ENCODE data around the gene AGPS. TPM values are rescaled to one million over a fixed set of nuclear protein-coding genes. Genes with fewer than 3 reads are reported as not detected.

Gene AGPS
- total and polyA plus RNA-seq, 4 donors: 5.3 to 35.8 (median 16.0) TPM

- Histone ChIP-seq H3K27ac (ENCODE audit: low read depth in 1 of 2, low read length in 2 of 2) (no peak overlapping the region), H3K36me3 (ENCODE audit: control insufficient read depth in 1 of 2, insufficient read depth in 2 of 2, low read length in 1 of 2) (no peaks in the 10 kb centered on the region), H3K4me3 (ENCODE audit: low read length in 2 of 2) (no peak overlapping the region), H3K9me3 (ENCODE audit: control insufficient read depth, low read length) (no peaks in the 10 kb centered on the region), H3K4me1 (ENCODE audit: control insufficient read depth in 1 of 2, insufficient read depth in 2 of 2, low read length in 2 of 2) (no peaks in the 10 kb centered on the region), H3K27me3 (ENCODE audit: control insufficient read depth in 1 of 2, insufficient read depth in 2 of 2, low read length in 1 of 2) (no peaks in the 10 kb centered on the region)
- 55 to 62% methylated on average over 2 of the region's 2 CpGs for WGBS, 2 donors
- intact Hi-C loops (cut with DNase I): no loop called here
- ATAC-seq (ENCODE audit: low FRiP score) (no peak), DNase-seq (no peak)
Measured at GRCh38 chr2:177556153-177556552, 163.6 kb downstream of the AGPS start.

- WGBS, 2 donors: 91 to 95% methylated on average over 1 of the region's 1 CpG
- Histone ChIP-seq H3K9me3 (ENCODE audit: control insufficient read depth, low read length) (no peaks in the 10 kb centered on the region), H3K4me1 (ENCODE audit: control insufficient read depth in 1 of 2, insufficient read depth in 2 of 2, low read length in 2 of 2) (no peaks in the 10 kb centered on the region), H3K4me3 (ENCODE audit: low read length in 2 of 2) (no peak overlapping the region), H3K27ac (ENCODE audit: low read depth in 1 of 2, low read length in 2 of 2) (no peak overlapping the region), H3K36me3 (ENCODE audit: control insufficient read depth in 1 of 2, insufficient read depth in 2 of 2, low read length in 1 of 2) (no peaks in the 10 kb centered on the region), H3K27me3 (ENCODE audit: control insufficient read depth in 1 of 2, insufficient read depth in 2 of 2, low read length in 1 of 2) (no peaks in the 10 kb centered on the region)
- ATAC-seq (ENCODE audit: low FRiP score) (no peak), DNase-seq (no peak)
- intact Hi-C loops (cut with DNase I): no loop called here
Measured at GRCh38 chr2:177557794-177558193, 165.2 kb downstream of the AGPS start.

- Histone ChIP-seq H3K9me3 (ENCODE audit: control insufficient read depth, low read length) (no peaks in the 10 kb centered on the region), H3K36me3 (ENCODE audit: control insufficient read depth in 1 of 2, insufficient read depth in 2 of 2, low read length in 1 of 2) (no peaks in the 10 kb centered on the region), H3K4me1 (ENCODE audit: control insufficient read depth in 1 of 2, insufficient read depth in 2 of 2, low read length in 2 of 2) (no peaks in the 10 kb centered on the region), H3K27me3 (ENCODE audit: control insufficient read depth in 1 of 2, insufficient read depth in 2 of 2, low read length in 1 of 2) (no peaks in the 10 kb centered on the region), H3K4me3 (ENCODE audit: low read length in 2 of 2) (no peak overlapping the region), H3K27ac (ENCODE audit: low read depth in 1 of 2, low read length in 2 of 2) (no peak overlapping the region)
- WGBS, 2 donors: 96 to 97% methylated on average over 2 of the region's 2 CpGs
- DNase-seq (no peak), ATAC-seq (ENCODE audit: low FRiP score) (no peak)
- intact Hi-C loops (cut with DNase I): no loop called here
Measured at GRCh38 chr2:177559638-177560037, 167.1 kb downstream of the AGPS start.

GRCh38 chr2:177568390-177568789, 175.8 kb downstream of the AGPS start:
- intact Hi-C loops (cut with DNase I): no loop called here
- H3K27me3 ChIP-seq (ENCODE audit: control insufficient read depth in 1 of 2, insufficient read depth in 2 of 2, low read length in 1 of 2): no peaks in the 10 kb centered on the region
- no peak for ATAC-seq (ENCODE audit: low FRiP score)
- no peaks in the 10 kb centered on the region for H3K4me1 ChIP-seq (ENCODE audit: control insufficient read depth in 1 of 2, insufficient read depth in 2 of 2, low read length in 2 of 2)
- no peak overlapping the region for H3K27ac ChIP-seq (ENCODE audit: low read depth in 1 of 2, low read length in 2 of 2)
- H3K9me3 ChIP-seq (ENCODE audit: control insufficient read depth, low read length): no peaks in the 10 kb centered on the region
- no peaks in the 10 kb centered on the region for H3K36me3 ChIP-seq (ENCODE audit: control insufficient read depth in 1 of 2, insufficient read depth in 2 of 2, low read length in 1 of 2)
- H3K4me3 ChIP-seq (ENCODE audit: low read length in 2 of 2): no peak overlapping the region
- DNase-seq: no peak
- WGBS, 2 donors: 58 to 87% methylated on average over 1 of the region's 1 CpG

GRCh38 chr2:177568893-177569292, 176.3 kb downstream of the AGPS start:
- ATAC-seq (ENCODE audit: low FRiP score): no peak
- intact Hi-C loops (cut with DNase I): no loop called here
- Histone ChIP-seq H3K4me1 (ENCODE audit: control insufficient read depth in 1 of 2, insufficient read depth in 2 of 2, low read length in 2 of 2) (no peaks in the 10 kb centered on the region), H3K9me3 (ENCODE audit: control insufficient read depth, low read length) (no peaks in the 10 kb centered on the region), H3K27ac (ENCODE audit: low read depth in 1 of 2, low read length in 2 of 2) (no peak overlapping the region), H3K36me3 (ENCODE audit: control insufficient read depth in 1 of 2, insufficient read depth in 2 of 2, low read length in 1 of 2) (no peaks in the 10 kb centered on the region), H3K4me3 (ENCODE audit: low read length in 2 of 2) (no peak overlapping the region), H3K27me3 (ENCODE audit: control insufficient read depth in 1 of 2, insufficient read depth in 2 of 2, low read length in 1 of 2) (no peaks in the 10 kb centered on the region)
- DNase-seq: no peak
- 92 to 93% methylated on average over 5 of the region's 5 CpGs for WGBS, 2 donors

GRCh38 chr2:177572236-177572671, 179.7 kb downstream of the AGPS start:
- WGBS, 2 donors: 48 to 65% methylated on average over 2 of the region's 2 CpGs
- ATAC-seq (ENCODE audit: low FRiP score): no peak

GRCh38 chr2:177573120-177573519, 180.5 kb downstream of the AGPS start:
- no peak for DNase-seq
- Histone ChIP-seq H3K9me3 (ENCODE audit: control insufficient read depth, low read length) (no peaks in the 10 kb centered on the region), H3K4me1 (ENCODE audit: control insufficient read depth in 1 of 2, insufficient read depth in 2 of 2, low read length in 2 of 2) (no peaks in the 10 kb centered on the region), H3K36me3 (ENCODE audit: control insufficient read depth in 1 of 2, insufficient read depth in 2 of 2, low read length in 1 of 2) (no peaks in the 10 kb centered on the region), H3K4me3 (ENCODE audit: low read length in 2 of 2) (no peak overlapping the region), H3K27me3 (ENCODE audit: control insufficient read depth in 1 of 2, insufficient read depth in 2 of 2, low read length in 1 of 2) (no peaks in the 10 kb centered on the region), H3K27ac (ENCODE audit: low read depth in 1 of 2, low read length in 2 of 2) (no peak overlapping the region)
- intact Hi-C loops (cut with DNase I): no loop called here
- ATAC-seq (ENCODE audit: low FRiP score): no peak
- 62 to 72% methylated on average over 3 of the region's 3 CpGs for WGBS, 2 donors

More at GRCh38 chr2:177572236-177572671, 179.7 kb downstream of the AGPS start:
- intact Hi-C loops (cut with DNase I): no loop called here
- Histone ChIP-seq H3K27ac (ENCODE audit: low read depth in 1 of 2, low read length in 2 of 2) (no peak overlapping the region), H3K27me3 (ENCODE audit: control insufficient read depth in 1 of 2, insufficient read depth in 2 of 2, low read length in 1 of 2) (no peaks in the 10 kb centered on the region), H3K36me3 (ENCODE audit: control insufficient read depth in 1 of 2, insufficient read depth in 2 of 2, low read length in 1 of 2) (no peaks in the 10 kb centered on the region), H3K9me3 (ENCODE audit: control insufficient read depth, low read length) (no peaks in the 10 kb centered on the region), H3K4me3 (ENCODE audit: low read length in 2 of 2) (no peak overlapping the region), H3K4me1 (ENCODE audit: control insufficient read depth in 1 of 2, insufficient read depth in 2 of 2, low read length in 2 of 2) (no peaks in the 10 kb centered on the region)
- no peak for DNase-seq

- ATAC-seq (ENCODE audit: low FRiP score) (no peak), DNase-seq (no peak)
- intact Hi-C loops (cut with DNase I): no loop called here
- Histone ChIP-seq H3K4me1 (ENCODE audit: control insufficient read depth in 1 of 2, insufficient read depth in 2 of 2, low read length in 2 of 2) (no peaks in the 10 kb centered on the region), H3K4me3 (ENCODE audit: low read length in 2 of 2) (no peak overlapping the region), H3K9me3 (ENCODE audit: control insufficient read depth, low read length) (no peaks in the 10 kb centered on the region), H3K27me3 (ENCODE audit: control insufficient read depth in 1 of 2, insufficient read depth in 2 of 2, low read length in 1 of 2) (no peaks in the 10 kb centered on the region), H3K27ac (ENCODE audit: low read depth in 1 of 2, low read length in 2 of 2) (no peak overlapping the region), H3K36me3 (ENCODE audit: control insufficient read depth in 1 of 2, insufficient read depth in 2 of 2, low read length in 1 of 2) (no peaks in the 10 kb centered on the region)
- WGBS, 2 donors: 88 to 92% methylated on average over 7 of the region's 7 CpGs
Measured at GRCh38 chr2:177574356-177574755, 181.8 kb downstream of the AGPS start.

- WGBS, 2 donors: 96 to 97% methylated on average over 2 of the region's 2 CpGs
- no peaks in the 10 kb centered on the region for H3K27me3 ChIP-seq (ENCODE audit: control insufficient read depth in 1 of 2, insufficient read depth in 2 of 2, low read length in 1 of 2)
- ATAC-seq (ENCODE audit: low FRiP score): no peak
- H3K4me3 ChIP-seq (ENCODE audit: low read length in 2 of 2): no peak overlapping the region
- DNase-seq: no peak
- H3K9me3 ChIP-seq (ENCODE audit: control insufficient read depth, low read length): no peaks in the 10 kb centered on the region
- no peak overlapping the region for H3K27ac ChIP-seq (ENCODE audit: low read depth in 1 of 2, low read length in 2 of 2)
- H3K36me3 ChIP-seq (ENCODE audit: control insufficient read depth in 1 of 2, insufficient read depth in 2 of 2, low read length in 1 of 2): no peaks in the 10 kb centered on the region
- H3K4me1 ChIP-seq (ENCODE audit: control insufficient read depth in 1 of 2, insufficient read depth in 2 of 2, low read length in 2 of 2): no peaks in the 10 kb centered on the region
- intact Hi-C loops (cut with DNase I): no loop called here
Measured at GRCh38 chr2:177575358-177575757, 182.8 kb downstream of the AGPS start.

Data from aorta (tissue), 5 donors.